CD4-positive, alpha-beta T cell (primary cell): ENCODE measurements around the gene UBXN11. TPM values are rescaled to one million over a fixed set of nuclear protein-coding genes. Genes with fewer than 3 reads are reported as not detected.

ENCODE experiments used
- ATAC-seq: fragments of 200-7000 bp; cut with Tn5 transposase; one replicate; pipeline ENCODE4 v1.10.0; 2022; ENCODE audit warnings: mild to moderate bottlenecking; ENCODE audit not compliant: poor library complexity
- CTCF ChIA-PET: fragments of 350-600 bp; sonication (Branson Sonifier 250); formaldehyde crosslinking; loops from one replicate; lab custom pipeline; 2021; ENCODE audit warnings: antibody characterized with exemption, inconsistent platforms; lab: Charles Lee
- POLR2A ChIA-PET: fragments of 350-600 bp; sonication (Branson Sonifier 250); formaldehyde crosslinking; loops from one replicate; lab custom pipeline; 2021; ENCODE audit warnings: antibody characterized with exemption, inconsistent platforms; lab: Charles Lee
- DNase-seq, 14 experiments: peaks; one replicate each; pipeline ENCODE4 v3.0.0-alpha.2; 2013 to 2020; ENCODE audit warnings: mixed read lengths in 2 of 14
- H3K27ac ChIP-seq, 2 donors: one replicate each; pipeline versions ENCODE4 v1.5.1 to v1.7.0; 2013; ENCODE audit warnings: low read length in 2 of 2, low read depth in 1 of 2, mild to moderate bottlenecking in 1 of 2
- H3K27me3 ChIP-seq, 2 experiments: 1 replicate in 1 of 2; 2 replicates in 1 of 2; pipeline versions ENCODE4 v1.6.1 to v1.7.0; 2013; ENCODE audit warnings: low read length in 2 of 2, control low read depth in 1 of 2, mild to moderate bottlenecking in 1 of 2, moderate library complexity in 1 of 2; ENCODE audit not compliant: insufficient read depth in 2 of 2, control insufficient read depth in 1 of 2
- H3K36me3 ChIP-seq: one replicate; pipeline ENCODE4 v1.6.1; 2013; ENCODE audit warnings: low read length, control low read depth; ENCODE audit not compliant: insufficient read depth
- H3K4me1 ChIP-seq: one replicate; pipeline ENCODE4 v1.6.1; 2013; ENCODE audit warnings: low read length, control low read depth; ENCODE audit not compliant: insufficient read depth
- H3K4me3 ChIP-seq: one replicate; pipeline ENCODE4 v1.5.1; 2013; ENCODE audit warnings: mild to moderate bottlenecking, low read length, moderate library complexity
- H3K9me3 ChIP-seq, 2 experiments: 1 replicate in 1 of 2; 2 replicates in 1 of 2; pipeline versions ENCODE4 v1.6.1 to v1.7.0; 2013; ENCODE audit warnings: low read length in 2 of 2, mild to moderate bottlenecking in 2 of 2, control low read depth in 1 of 2, moderate library complexity in 1 of 2; ENCODE audit not compliant: control insufficient read depth in 1 of 2, insufficient read depth in 1 of 2
- H3K27ac Mint-ChIP-seq: one replicate; pipeline ENCODE4 v1.8.0; 2020; ENCODE audit warnings: mixed read lengths
- H3K27me3 Mint-ChIP-seq: one replicate; pipeline ENCODE4 v1.8.0; 2021; ENCODE audit warnings: mixed read lengths
- H3K36me3 Mint-ChIP-seq: one replicate; pipeline ENCODE4 v1.8.0; 2021; ENCODE audit warnings: low read depth, mixed read lengths
- H3K4me1 Mint-ChIP-seq: one replicate; pipeline ENCODE4 v1.8.0; 2021; ENCODE audit warnings: low read depth, mixed read lengths
- H3K4me3 Mint-ChIP-seq: one replicate; pipeline ENCODE4 v1.8.0; 2020; ENCODE audit warnings: mild to moderate bottlenecking, mixed read lengths
- H3K9me3 Mint-ChIP-seq: one replicate; pipeline ENCODE4 v1.8.0; 2020; ENCODE audit warnings: mixed read lengths
- intact Hi-C, 2 experiments: fragments of 100-400 bp; cut with DNase I in 1 of 2; cut with micrococcal nuclease in 1 of 2; formaldehyde crosslinking; loops; one replicate each; pipeline versions ENCODE4 v1.15.1 to v1.9.0; 2023 to 2025; cut with DNase I, micrococcal nuclease
- total RNA-seq, 174 experiments: library from RNA in 2 of 174; stranded (reverse) in 2 of 174; gene quantifications; one replicate each; pipeline ENCODE4 v1.2.3 and lab custom pipeline; 2021 to 2026
- TF ChIP-seq, protein P1 (sequence below): fragments of 200-600 bp; IDR thresholded peaks from one replicate; pipeline ENCODE4 v1.8.0; 2022; ENCODE audit warnings: antibody characterized with exemption, mild to moderate bottlenecking

Gene UBXN11
- total RNA-seq, 2 experiments from 2014 or later, result 39.3 to 42.3 TPM

DNA sequence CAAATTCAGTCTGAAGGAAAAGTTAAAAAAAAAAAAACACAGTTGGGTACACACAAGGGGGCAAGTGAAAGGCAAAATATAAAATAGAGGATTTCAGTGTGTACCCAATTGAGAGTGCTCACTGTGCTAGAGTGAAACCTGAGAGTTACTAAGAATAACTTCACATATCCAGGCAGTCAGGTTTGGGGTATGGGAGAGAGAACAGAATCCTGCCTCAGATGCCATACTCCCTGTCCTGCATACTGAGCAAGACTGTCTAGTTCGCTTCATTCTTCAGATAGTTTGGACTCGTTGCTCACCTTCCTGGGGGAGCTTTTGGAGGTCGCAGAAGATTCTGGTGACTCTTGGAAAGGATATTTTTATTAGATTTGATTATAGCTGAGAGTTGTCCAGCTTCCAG, 52.0 kb downstream of the UBXN11 start:
- POLR2A ChIA-PET, result no interaction called here
- Histone ChIP-seq H3K4me1 (no peaks in the 10 kb centered on the region), H3K9me3 (no peaks in the 10 kb centered on the region), H3K36me3 (peaks cover 49% of the 10 kb centered on the region), H3K4me3 (no peak overlapping the region), H3K27ac (no peak overlapping the region), H3K27me3 (no peaks in the 10 kb centered on the region)
- ATAC-seq (no peak), DNase-seq (no peak)
- no peak overlapping the region for H3K4me3 Mint-ChIP-seq
- H3K9me3 Mint-ChIP-seq, result no peaks in the 10 kb centered on the region
- peaks cover 62% of the 10 kb centered on the region for H3K36me3 Mint-ChIP-seq
- H3K27me3 Mint-ChIP-seq, result no peaks in the 10 kb centered on the region
- CTCF ChIA-PET, result interaction anchor here (1.5 kb wide), 1 partner anchor 21 kb away, joined by 3 read pairs; no protein-coding TSS in a partner anchor
- H3K4me1 Mint-ChIP-seq, result peaks cover 9% of the 10 kb centered on the region
- TF ChIP-seq, protein P1, sequence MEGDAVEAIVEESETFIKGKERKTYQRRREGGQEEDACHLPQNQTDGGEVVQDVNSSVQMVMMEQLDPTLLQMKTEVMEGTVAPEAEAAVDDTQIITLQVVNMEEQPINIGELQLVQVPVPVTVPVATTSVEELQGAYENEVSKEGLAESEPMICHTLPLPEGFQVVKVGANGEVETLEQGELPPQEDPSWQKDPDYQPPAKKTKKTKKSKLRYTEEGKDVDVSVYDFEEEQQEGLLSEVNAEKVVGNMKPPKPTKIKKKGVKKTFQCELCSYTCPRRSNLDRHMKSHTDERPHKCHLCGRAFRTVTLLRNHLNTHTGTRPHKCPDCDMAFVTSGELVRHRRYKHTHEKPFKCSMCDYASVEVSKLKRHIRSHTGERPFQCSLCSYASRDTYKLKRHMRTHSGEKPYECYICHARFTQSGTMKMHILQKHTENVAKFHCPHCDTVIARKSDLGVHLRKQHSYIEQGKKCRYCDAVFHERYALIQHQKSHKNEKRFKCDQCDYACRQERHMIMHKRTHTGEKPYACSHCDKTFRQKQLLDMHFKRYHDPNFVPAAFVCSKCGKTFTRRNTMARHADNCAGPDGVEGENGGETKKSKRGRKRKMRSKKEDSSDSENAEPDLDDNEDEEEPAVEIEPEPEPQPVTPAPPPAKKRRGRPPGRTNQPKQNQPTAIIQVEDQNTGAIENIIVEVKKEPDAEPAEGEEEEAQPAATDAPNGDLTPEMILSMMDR, result no peak
- no peak overlapping the region for H3K27ac Mint-ChIP-seq
- intact Hi-C loops, result loop anchor here in 1 of 2 experiments (10.0 kb wide), 1 partner anchor 170 kb away; no protein-coding TSS in a partner anchor

DNA sequence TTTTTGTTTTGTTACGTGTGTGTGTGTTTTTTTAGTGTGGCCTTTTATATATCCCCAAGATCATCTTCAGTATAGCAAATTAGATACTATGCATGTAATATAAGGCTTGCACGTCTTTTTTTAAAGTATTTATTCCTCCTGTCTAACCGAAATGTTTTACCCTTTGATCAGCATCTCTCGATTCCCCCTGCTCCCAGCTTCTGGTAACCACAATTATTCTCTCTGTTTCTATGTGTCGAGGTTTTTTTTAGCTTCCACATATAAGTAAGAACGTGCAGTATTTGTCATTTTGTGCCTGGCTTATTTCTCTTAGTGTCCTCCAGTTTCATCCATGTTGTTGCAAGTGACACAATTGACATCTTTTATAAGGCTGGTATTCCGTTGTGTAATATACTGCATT, 53.7 kb downstream of the UBXN11 start:
- Histone ChIP-seq H3K27ac (no peak overlapping the region), H3K36me3 (peaks cover 34% of the 10 kb centered on the region), H3K4me1 (no peaks in the 10 kb centered on the region), H3K27me3 (no peaks in the 10 kb centered on the region), H3K9me3 (no peaks in the 10 kb centered on the region), H3K4me3 (no peak overlapping the region)
- DNase-seq (no peak), ATAC-seq (no peak)
- ChIA-PET POLR2A (no interaction called here), CTCF (no interaction called here)
- Mint-ChIP-seq H3K36me3 (peaks cover 53% of the 10 kb centered on the region), H3K27ac (no peak overlapping the region), H3K4me1 (peaks cover 4% of the 10 kb centered on the region), H3K9me3 (no peaks in the 10 kb centered on the region), H3K4me3 (no peak overlapping the region), H3K27me3 (no peaks in the 10 kb centered on the region)
- TF ChIP-seq, protein P1, result no peak
- intact Hi-C loops, result loop anchor here in 1 of 2 experiments (10.0 kb wide), 1 partner anchor 168 kb away; no protein-coding TSS in a partner anchor

DNA sequence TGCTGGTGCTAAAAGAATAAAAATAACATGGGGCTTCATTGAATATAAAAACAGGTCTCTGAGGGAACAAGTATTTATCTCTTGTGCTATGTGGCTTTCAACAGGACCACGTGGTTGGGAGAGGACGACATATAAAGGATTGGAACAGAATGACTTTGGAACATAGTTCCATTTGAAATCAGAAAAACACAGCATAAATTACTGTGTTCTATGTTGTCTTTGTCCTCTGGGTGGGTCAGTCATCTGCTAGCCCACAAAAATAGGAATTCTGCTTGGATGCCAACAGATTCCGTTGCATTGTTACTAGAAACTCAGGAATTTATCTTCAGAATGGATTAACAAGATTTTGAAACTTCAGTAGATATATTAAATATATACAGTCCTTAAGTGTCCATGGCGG, 66.5 kb downstream of the UBXN11 start:
- H3K27me3 ChIP-seq, result no peaks in the 10 kb centered on the region
- ChIA-PET CTCF (no interaction called here), POLR2A (no interaction called here)
- Mint-ChIP-seq H3K4me3 (no peak overlapping the region), H3K36me3 (peaks cover 33% of the 10 kb centered on the region), H3K9me3 (no peaks in the 10 kb centered on the region), H3K4me1 (peaks cover 28% of the 10 kb centered on the region), H3K27me3 (no peaks in the 10 kb centered on the region), H3K27ac (no peak overlapping the region)
- no peak overlapping the region for H3K27ac ChIP-seq
- no peak for ATAC-seq
- TF ChIP-seq, protein P1, result no peak
- DNase-seq, result no peak
- intact Hi-C loops, result loop anchor here in 1 of 2 experiments (5.0 kb wide), 1 partner anchor 37 kb away; no protein-coding TSS in a partner anchor
- H3K4me3 ChIP-seq, result no peak overlapping the region
- peaks cover 22% of the 10 kb centered on the region for H3K36me3 ChIP-seq
- peaks cover 11% of the 10 kb centered on the region for H3K4me1 ChIP-seq
- H3K9me3 ChIP-seq, result no peaks in the 10 kb centered on the region
